SJCRH30 (cell line): ENCODE measurements around the gene METRN. TPM values are rescaled to one million over a fixed set of nuclear protein-coding genes. Genes with fewer than 3 reads are reported as not detected.

ENCODE experiments used
- DNase-seq, 2 experiments: peaks; one replicate each; pipeline ENCODE4 v3.0.0-alpha.2; 2015 to 2020
- H3K27ac ChIP-seq: fragments of 250-450 bp; sonication (Bioruptor Pico); 2 replicates; pipeline ENCODE4 v1.5.1; 2020; ENCODE audit warnings: mild to moderate bottlenecking, moderate library complexity
- H3K27me3 ChIP-seq: fragments of 250-450 bp; sonication (Bioruptor Pico); 2 replicates; pipeline ENCODE4 v1.5.1; 2020; ENCODE audit warnings: mild to moderate bottlenecking, moderate library complexity
- H3K36me3 ChIP-seq: fragments of 250-450 bp; sonication (Bioruptor Pico); 2 replicates; pipeline ENCODE4 v1.5.1; 2020; ENCODE audit warnings: mild to moderate bottlenecking, moderate library complexity
- H3K4me1 ChIP-seq: fragments of 250-450 bp; sonication (Bioruptor Pico); 2 replicates; pipeline ENCODE4 v1.5.1; 2020; ENCODE audit warnings: mild to moderate bottlenecking, moderate library complexity
- H3K4me3 ChIP-seq: fragments of 250-450 bp; sonication (Bioruptor Pico); 2 replicates; pipeline ENCODE4 v1.5.1; 2020; ENCODE audit warnings: mild to moderate bottlenecking, moderate library complexity
- H3K9me3 ChIP-seq: fragments of 250-450 bp; sonication (Bioruptor Pico); replicated peaks from 2 replicates; pipeline ENCODE4 v1.5.1; 2020; ENCODE audit warnings: mild to moderate bottlenecking, moderate library complexity
- total RNA-seq: library from RNA; depleted of rRNA; stranded (reverse); fragments of >200 nt; shearing (Covaris generic); gene quantifications from 2 replicates; pipeline ENCODE4 v1.2.3, GENCODE V29; 2014

Gene METRN
- total RNA-seq, 1 experiment from 2014 or later: 61.7 TPM

- Histone ChIP-seq H3K27me3 (no peaks in the 10 kb centered on the region), H3K4me3 (peak overlapping the region; percentile 70), H3K9me3 (no peaks in the 10 kb centered on the region), H3K27ac (peak overlapping the region; percentile 41), H3K4me1 (peaks cover 9% of the 10 kb centered on the region), H3K36me3 (no peaks in the 10 kb centered on the region)
- peak; percentile 44 to 47 for DNase-seq
Measured at GRCh38 chr16:727291-727977, 12.5 kb downstream of the METRN start.

DNA sequence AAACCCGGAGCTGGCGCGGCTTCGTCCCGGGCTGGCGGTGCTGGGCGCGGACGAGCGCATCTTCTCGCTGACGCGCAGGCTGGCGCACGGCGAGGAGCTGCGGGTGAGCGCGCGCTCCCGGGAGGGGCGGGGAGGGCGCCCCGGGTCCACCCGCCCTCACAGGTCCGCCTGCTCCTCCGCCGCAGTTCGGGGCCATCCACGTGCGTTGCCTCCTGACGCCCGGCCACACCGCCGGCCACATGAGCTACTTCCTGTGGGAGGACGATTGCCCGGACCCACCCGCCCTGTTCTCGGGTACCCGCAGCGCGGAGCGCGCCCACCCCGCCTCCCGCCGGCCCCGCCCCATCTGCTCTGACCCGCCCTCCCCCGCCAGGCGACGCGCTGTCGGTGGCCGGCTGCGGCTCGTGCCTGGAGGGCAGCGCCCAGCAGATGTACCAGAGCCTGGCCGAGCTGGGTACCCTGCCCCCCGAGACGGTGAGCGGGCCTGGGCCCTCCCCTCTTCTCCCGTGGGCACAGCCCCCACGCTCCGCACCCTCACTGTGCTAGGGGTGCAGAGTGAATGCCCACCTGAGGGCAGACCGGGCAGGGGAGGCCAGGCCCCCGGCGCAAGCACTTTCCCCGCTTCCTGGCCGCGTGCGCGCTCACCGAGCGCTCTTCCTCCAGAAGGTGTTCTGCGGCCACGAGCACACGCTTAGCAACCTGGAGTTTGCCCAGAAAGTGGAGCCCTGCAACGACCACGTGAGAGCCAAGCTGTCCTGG lies 13.4 kb downstream of the METRN start:
- H3K36me3 ChIP-seq: 0 out of 2 replicates have a peak, but pooled peaks cover 2% of the 10 kb centered on the region
- no peak overlapping the region; the same call in 1 of the 2 replicates for H3K27ac ChIP-seq
- no peaks in the 10 kb centered on the region for H3K27me3 ChIP-seq
- H3K9me3 ChIP-seq: no peaks in the 10 kb centered on the region
- peak overlapping the region; percentile 70 for H3K4me3 ChIP-seq
- H3K4me1 ChIP-seq: peaks cover 9% of the 10 kb centered on the region
- peak; percentile 83 to 88 for DNase-seq

DNA sequence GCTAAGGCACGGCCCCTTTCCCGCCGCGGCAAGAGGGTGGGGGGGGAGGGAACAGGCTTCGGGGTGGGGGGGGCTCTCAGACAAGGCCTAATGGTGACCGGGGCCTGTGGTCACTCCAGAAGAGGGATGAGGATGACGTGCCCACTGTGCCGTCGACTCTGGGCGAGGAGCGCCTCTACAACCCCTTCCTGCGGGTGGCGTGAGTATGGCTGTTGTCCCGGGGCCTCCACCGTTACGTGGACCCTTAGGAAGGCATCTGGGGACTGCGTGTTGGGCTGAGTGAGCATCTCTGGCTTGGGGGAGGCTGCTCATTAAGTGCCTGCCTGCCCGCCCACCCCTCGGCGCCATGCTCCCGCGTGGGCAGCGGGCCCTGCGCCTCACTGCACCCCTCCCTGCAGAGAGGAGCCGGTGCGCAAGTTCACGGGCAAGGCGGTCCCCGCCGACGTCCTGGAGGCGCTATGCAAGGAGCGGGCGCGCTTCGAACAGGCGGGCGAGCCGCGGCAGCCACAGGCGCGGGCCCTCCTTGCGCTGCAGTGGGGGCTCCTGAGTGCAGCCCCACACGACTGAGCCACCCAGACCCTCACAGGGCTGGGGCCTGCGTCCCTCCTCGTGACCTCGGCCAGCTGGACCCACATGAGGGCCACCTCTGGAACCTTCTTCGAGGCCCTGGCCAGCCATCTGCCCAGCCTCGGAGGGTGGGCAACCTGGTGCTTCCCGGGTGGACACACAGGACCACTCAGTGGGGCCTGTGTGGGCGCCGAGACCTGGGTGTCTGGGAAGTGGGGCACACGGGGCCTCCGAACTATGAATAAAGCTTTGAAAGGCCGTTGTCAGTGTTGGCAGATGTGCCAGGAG lies 14.2 kb downstream of the METRN start:
- H3K27me3 ChIP-seq: no peaks in the 10 kb centered on the region
- no peak overlapping the region for H3K27ac ChIP-seq
- peaks cover 9% of the 10 kb centered on the region for H3K4me1 ChIP-seq
- peak in 1 of 2 experiments; percentile 10 for DNase-seq
- H3K36me3 ChIP-seq: 0 out of 2 replicates have a peak, but pooled peaks cover 2% of the 10 kb centered on the region
- no peak overlapping the region for H3K4me3 ChIP-seq
- H3K9me3 ChIP-seq: no peaks in the 10 kb centered on the region

- H3K4me1 ChIP-seq: peaks cover 6% of the 10 kb centered on the region; the same call in 1 of the 2 replicates
- H3K4me3 ChIP-seq: no peak overlapping the region
- no peaks in the 10 kb centered on the region for H3K9me3 ChIP-seq
- 0 out of 2 replicates have a peak, but pooled peaks cover 2% of the 10 kb centered on the region for H3K36me3 ChIP-seq
- H3K27ac ChIP-seq: no peak overlapping the region
- peak in 1 of 2 experiments; percentile 3 for DNase-seq
- no peaks in the 10 kb centered on the region for H3K27me3 ChIP-seq
Measured at GRCh38 chr16:729768-730665, 15.1 kb downstream of the METRN start.

GRCh38 chr16:730666-731509 lies 16.0 kb downstream of the METRN start:
- Histone ChIP-seq H3K36me3 (0 out of 2 replicates have a peak, but pooled peaks cover 2% of the 10 kb centered on the region), H3K4me1 (peaks cover 6% of the 10 kb centered on the region; the same call in 1 of the 2 replicates), H3K4me3 (no peak overlapping the region), H3K27me3 (no peaks in the 10 kb centered on the region), H3K27ac (no peak overlapping the region), H3K9me3 (no peaks in the 10 kb centered on the region)
- peak in 1 of 2 experiments; percentile 3 for DNase-seq

GRCh38 chr16:732332-732731 lies 17.4 kb downstream of the METRN start:
- Histone ChIP-seq H3K36me3 (0 out of 2 replicates have a peak, but pooled peaks cover 2% of the 10 kb centered on the region), H3K9me3 (no peaks in the 10 kb centered on the region), H3K27me3 (no peaks in the 10 kb centered on the region), H3K4me3 (no peak overlapping the region), H3K27ac (no peak overlapping the region), H3K4me1 (peaks cover 4% of the 10 kb centered on the region; the same call in 1 of the 2 replicates)
- DNase-seq: peak in 1 of 2 experiments; percentile 1

DNA sequence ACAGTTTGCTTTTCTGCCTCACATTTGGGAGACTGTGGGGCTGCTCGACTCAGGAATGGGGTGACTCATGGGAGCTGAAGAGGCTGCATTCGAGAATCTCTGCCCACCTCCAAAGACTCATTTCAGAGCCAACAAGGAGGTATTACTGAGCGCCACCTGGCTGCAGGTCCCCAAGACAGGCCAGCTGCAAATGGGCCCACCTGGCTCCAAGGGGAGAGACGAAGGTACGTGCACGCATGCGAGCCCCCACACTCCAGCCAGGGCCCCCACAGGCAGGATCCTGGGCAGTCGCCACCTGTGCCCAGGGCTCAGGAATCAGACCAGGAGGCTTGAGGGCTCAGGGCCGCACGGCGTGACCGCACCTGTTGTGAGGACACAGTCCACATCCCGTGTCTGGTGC lies 18.0 kb downstream of the METRN start:
- Histone ChIP-seq H3K27me3 (no peaks in the 10 kb centered on the region), H3K4me3 (no peak overlapping the region), H3K36me3 (0 out of 2 replicates have a peak, but pooled peaks cover 2% of the 10 kb centered on the region), H3K27ac (no peak overlapping the region), H3K4me1 (peaks cover 3% of the 10 kb centered on the region; the same call in 1 of the 2 replicates), H3K9me3 (no peaks in the 10 kb centered on the region)
- DNase-seq: no peak

- H3K4me1 ChIP-seq: peaks cover under 1% of the 10 kb centered on the region; the same call in 1 of the 2 replicates
- no peaks in the 10 kb centered on the region for H3K9me3 ChIP-seq
- H3K27me3 ChIP-seq: no peaks in the 10 kb centered on the region
- peak in 1 of 2 experiments; percentile 40 for DNase-seq
- 0 out of 2 replicates have a peak, but pooled peaks cover 2% of the 10 kb centered on the region for H3K36me3 ChIP-seq
- no peak overlapping the region for H3K4me3 ChIP-seq
- no peak overlapping the region for H3K27ac ChIP-seq
Measured at GRCh38 chr16:733382-734207, 18.7 kb downstream of the METRN start.

- 0 out of 2 replicates have a peak, but pooled peaks cover 2% of the 10 kb centered on the region for H3K36me3 ChIP-seq
- no peak for DNase-seq
- H3K9me3 ChIP-seq: no peaks in the 10 kb centered on the region
- H3K4me3 ChIP-seq: no peak overlapping the region
- no peaks in the 10 kb centered on the region for H3K27me3 ChIP-seq
- H3K4me1 ChIP-seq: no peaks in the 10 kb centered on the region
- H3K27ac ChIP-seq: no peak overlapping the region
Measured at GRCh38 chr16:734208-734980, 19.5 kb downstream of the METRN start.

DNA sequence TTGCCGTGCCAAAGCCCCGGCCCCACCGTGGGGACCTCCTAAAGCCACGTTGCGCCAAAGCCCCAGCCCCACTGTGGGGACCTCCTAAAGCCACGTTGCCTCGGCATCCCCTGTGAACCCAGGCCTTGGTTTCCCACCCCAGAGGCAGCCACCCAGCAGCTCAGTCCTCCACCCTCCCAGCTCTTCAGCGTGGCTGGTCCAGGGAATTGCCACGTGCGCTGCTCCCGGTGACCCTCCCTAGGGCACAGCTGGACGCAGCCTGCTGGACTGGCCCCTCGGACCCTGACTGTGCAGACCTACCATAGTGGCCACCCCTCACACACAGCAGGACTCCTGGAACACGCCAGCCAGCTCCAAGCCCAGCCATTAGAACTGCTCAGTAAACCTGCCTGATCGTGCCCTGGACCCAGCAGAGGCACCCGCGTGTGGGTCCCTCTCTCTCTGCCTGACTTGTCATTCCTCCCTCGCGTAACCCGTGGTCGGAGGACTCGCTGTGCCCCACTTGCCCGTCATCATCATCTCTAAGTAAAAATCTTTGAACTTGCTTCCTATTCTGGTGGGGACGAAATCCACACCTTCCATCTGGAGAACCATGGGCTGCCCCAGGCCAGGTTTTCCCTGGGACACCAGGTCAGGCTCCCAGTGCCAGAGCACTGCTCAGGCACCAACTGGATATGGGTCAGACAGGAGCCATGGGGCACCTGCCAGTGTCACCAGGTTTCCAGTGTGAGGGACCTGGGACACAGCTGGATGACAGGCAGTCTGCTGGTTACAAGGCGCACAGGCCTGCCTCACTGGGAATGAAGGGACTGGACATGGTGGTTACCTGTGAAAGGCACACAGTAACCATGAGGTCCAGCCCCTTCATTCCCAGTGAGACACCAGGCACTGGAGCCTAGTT lies 20.3 kb downstream of the METRN start:
- DNase-seq: peak in 1 of 2 experiments; percentile 1
- 0 out of 2 replicates have a peak, but pooled peaks cover 2% of the 10 kb centered on the region for H3K36me3 ChIP-seq

DNA sequence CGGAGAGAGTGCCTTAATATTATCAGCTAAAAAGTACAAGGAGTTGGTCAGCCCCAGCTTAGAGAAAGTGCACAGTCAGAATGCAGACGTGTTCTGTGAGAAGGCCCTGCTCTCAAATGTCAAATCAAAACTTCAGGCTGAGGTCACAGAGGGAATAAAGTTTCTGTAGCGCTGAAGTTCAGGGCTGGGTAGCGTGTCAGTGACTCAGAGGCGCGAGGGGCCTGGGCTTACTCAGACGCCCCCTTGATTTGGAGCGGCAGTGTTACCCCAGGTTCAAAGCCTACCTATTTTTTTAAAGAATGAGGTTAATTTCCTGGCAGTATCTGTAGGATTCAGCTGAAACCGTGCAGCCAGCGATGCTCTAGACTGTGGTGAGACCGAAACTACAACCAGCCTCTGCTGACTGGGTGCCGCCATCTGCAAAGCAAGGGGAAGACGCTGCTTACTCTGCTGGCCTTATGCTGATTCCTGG lies 21.1 kb downstream of the METRN start:
- Histone ChIP-seq H3K4me1 (no peaks in the 10 kb centered on the region), H3K36me3 (0 out of 2 replicates have a peak, but pooled peaks cover 2% of the 10 kb centered on the region), H3K27ac (no peak overlapping the region)

More for the DNA sequence above, 20.3 kb downstream of the METRN start:
- no peak overlapping the region for H3K4me3 ChIP-seq
- no peaks in the 10 kb centered on the region for H3K4me1 ChIP-seq
- H3K9me3 ChIP-seq: no peaks in the 10 kb centered on the region
- H3K27me3 ChIP-seq: no peaks in the 10 kb centered on the region
- no peak overlapping the region for H3K27ac ChIP-seq

More for the DNA sequence above, 21.1 kb downstream of the METRN start:
- Histone ChIP-seq H3K9me3 (no peaks in the 10 kb centered on the region), H3K4me3 (no peak overlapping the region), H3K27me3 (no peaks in the 10 kb centered on the region)
- no peak for DNase-seq
